Measurements from ENCODE around the gene ADRA2C.

Gene ADRA2C

GRCh38 chr4:3722446-3723231 is 43.5 kb upstream of the ADRA2C start:
- H3K79me2 ChIP-seq (ENCODE audit: insufficient read depth, low read length), result no peaks in the 10 kb centered on the region
- H3K9me3 ChIP-seq (ENCODE audit: insufficient read depth, low read length), result no peaks in the 10 kb centered on the region
- no peaks in the 10 kb centered on the region for H3K27me3 ChIP-seq (ENCODE audit: low read length)
- TF ChIP-seq EZH2phosphoT487 (conservative IDR thresholded peaks at IDR 0.05; ENCODE audit: low read length), result no peak
- no peak for TF ChIP-seq CTCF (IDR thresholded peaks at IDR 0.05; ENCODE audit: insufficient read depth, low read length, poor library complexity, severe bottlenecking)
- no peak overlapping the region for H3K27ac ChIP-seq (ENCODE audit: low read depth, low read length)
- no peaks in the 10 kb centered on the region for H3K9me2 ChIP-seq (replicated peaks; ENCODE audit: insufficient read depth, low read length)
- H3F3A ChIP-seq (ENCODE audit: insufficient read depth), result no peaks in the 10 kb centered on the region
- H2AFZ ChIP-seq (ENCODE audit: low read depth, low read length, severe bottlenecking), result no peak overlapping the region
- no peak overlapping the region for H3K4me3 ChIP-seq (ENCODE audit: insufficient read depth, low read length, poor library complexity, severe bottlenecking)
- no peaks in the 10 kb centered on the region for H4K20me1 ChIP-seq (ENCODE audit: low read depth, low read length)
- no peak overlapping the region for H3K9ac ChIP-seq (ENCODE audit: low read length)
- no peak overlapping the region for H3K4me2 ChIP-seq (ENCODE audit: low read depth, low read length, poor library complexity, severe bottlenecking)
- H3K36me3 ChIP-seq (ENCODE audit: low read length), result no peaks in the 10 kb centered on the region

GRCh38 chr4:3723232-3723642 is 42.9 kb upstream of the ADRA2C start:
- Histone ChIP-seq H3F3A (ENCODE audit: insufficient read depth) (no peaks in the 10 kb centered on the region), H3K9ac (ENCODE audit: low read length) (no peak overlapping the region), H2AFZ (ENCODE audit: low read depth, low read length, severe bottlenecking) (no peak overlapping the region), H3K27ac (ENCODE audit: low read depth, low read length) (no peak overlapping the region), H3K27me3 (ENCODE audit: low read length) (no peaks in the 10 kb centered on the region), H3K4me2 (ENCODE audit: low read depth, low read length, poor library complexity, severe bottlenecking) (no peak overlapping the region), H3K4me3 (ENCODE audit: insufficient read depth, low read length, poor library complexity, severe bottlenecking) (no peak overlapping the region), H3K79me2 (ENCODE audit: insufficient read depth, low read length) (no peaks in the 10 kb centered on the region), H3K36me3 (ENCODE audit: low read length) (no peaks in the 10 kb centered on the region), H3K9me3 (ENCODE audit: insufficient read depth, low read length) (no peaks in the 10 kb centered on the region), H3K9me2 (replicated peaks; ENCODE audit: insufficient read depth, low read length) (no peaks in the 10 kb centered on the region), H4K20me1 (ENCODE audit: low read depth, low read length) (no peaks in the 10 kb centered on the region)
- TF ChIP-seq CTCF (IDR thresholded peaks at IDR 0.05; ENCODE audit: insufficient read depth, low read length, poor library complexity, severe bottlenecking) (no peak), EZH2phosphoT487 (conservative IDR thresholded peaks at IDR 0.05; ENCODE audit: low read length) (no peak)

GRCh38 chr4:3724319-3725231 is 41.6 kb upstream of the ADRA2C start:
- Histone ChIP-seq H3F3A (ENCODE audit: insufficient read depth) (no peaks in the 10 kb centered on the region), H3K27me3 (ENCODE audit: low read length) (no peaks in the 10 kb centered on the region), H3K9ac (ENCODE audit: low read length) (no peak overlapping the region), H4K20me1 (ENCODE audit: low read depth, low read length) (no peaks in the 10 kb centered on the region), H2AFZ (ENCODE audit: low read depth, low read length, severe bottlenecking) (no peak overlapping the region), H3K9me3 (ENCODE audit: insufficient read depth, low read length) (no peaks in the 10 kb centered on the region), H3K4me3 (ENCODE audit: insufficient read depth, low read length, poor library complexity, severe bottlenecking) (no peak overlapping the region), H3K4me2 (ENCODE audit: low read depth, low read length, poor library complexity, severe bottlenecking) (no peak overlapping the region), H3K36me3 (ENCODE audit: low read length) (no peaks in the 10 kb centered on the region), H3K79me2 (ENCODE audit: insufficient read depth, low read length) (no peaks in the 10 kb centered on the region), H3K9me2 (replicated peaks; ENCODE audit: insufficient read depth, low read length) (no peaks in the 10 kb centered on the region), H3K27ac (ENCODE audit: low read depth, low read length) (no peak overlapping the region)
- no peak for TF ChIP-seq CTCF (IDR thresholded peaks at IDR 0.05; ENCODE audit: insufficient read depth, low read length, poor library complexity, severe bottlenecking)
- TF ChIP-seq EZH2phosphoT487 (conservative IDR thresholded peaks at IDR 0.05; ENCODE audit: low read length), result no peak

All from SU-DHL-6 (cell line).